GM12872 (cell line): ENCODE results near the gene ABHD12B.

ENCODE experiments used
- CTCF ChIP-seq: IDR thresholded peaks from 3 replicates; pipeline ENCODE4 v1.5.1; 2011; ENCODE audit warnings: low read depth, mild to moderate bottlenecking, low read length, moderate library complexity; ENCODE audit not compliant: insufficient read depth

The ABHD12B gene

GRCh38 chr14:50834802-50835276 is 37.0 kb upstream of the ABHD12B start:
- TF ChIP-seq CTCF = no peak

- TF ChIP-seq CTCF = no peak
Measured at GRCh38 chr14:50835280-50835679, 36.6 kb upstream of the ABHD12B start.

GRCh38 chr14:50836515-50836914 is 35.3 kb upstream of the ABHD12B start:
- no peak for TF ChIP-seq CTCF

- TF ChIP-seq CTCF = no peak
Measured at GRCh38 chr14:50837271-50837670, 34.6 kb upstream of the ABHD12B start.

GRCh38 chr14:50837850-50838470 is 33.9 kb upstream of the ABHD12B start:
- TF ChIP-seq CTCF = no peak

GRCh38 chr14:50839048-50839447 is 32.8 kb upstream of the ABHD12B start:
- no peak for TF ChIP-seq CTCF

GRCh38 chr14:50839691-50840090 is 32.2 kb upstream of the ABHD12B start:
- TF ChIP-seq CTCF = no peak

- no peak for TF ChIP-seq CTCF
Measured at GRCh38 chr14:50844391-50844790, 27.5 kb upstream of the ABHD12B start.
